ENCODE data around the gene SLC66A2. TPM values are rescaled to one million over a fixed set of nuclear protein-coding genes. Genes with fewer than 3 reads are reported as not detected.

Gene SLC66A2
- total and polyA plus RNA-seq, 10 of the 15 experiments (the other 5 are each of a cell fraction or from before 2014, with no cell fraction given): 0.69 to 42.5 (median 14.8) TPM

DNA sequence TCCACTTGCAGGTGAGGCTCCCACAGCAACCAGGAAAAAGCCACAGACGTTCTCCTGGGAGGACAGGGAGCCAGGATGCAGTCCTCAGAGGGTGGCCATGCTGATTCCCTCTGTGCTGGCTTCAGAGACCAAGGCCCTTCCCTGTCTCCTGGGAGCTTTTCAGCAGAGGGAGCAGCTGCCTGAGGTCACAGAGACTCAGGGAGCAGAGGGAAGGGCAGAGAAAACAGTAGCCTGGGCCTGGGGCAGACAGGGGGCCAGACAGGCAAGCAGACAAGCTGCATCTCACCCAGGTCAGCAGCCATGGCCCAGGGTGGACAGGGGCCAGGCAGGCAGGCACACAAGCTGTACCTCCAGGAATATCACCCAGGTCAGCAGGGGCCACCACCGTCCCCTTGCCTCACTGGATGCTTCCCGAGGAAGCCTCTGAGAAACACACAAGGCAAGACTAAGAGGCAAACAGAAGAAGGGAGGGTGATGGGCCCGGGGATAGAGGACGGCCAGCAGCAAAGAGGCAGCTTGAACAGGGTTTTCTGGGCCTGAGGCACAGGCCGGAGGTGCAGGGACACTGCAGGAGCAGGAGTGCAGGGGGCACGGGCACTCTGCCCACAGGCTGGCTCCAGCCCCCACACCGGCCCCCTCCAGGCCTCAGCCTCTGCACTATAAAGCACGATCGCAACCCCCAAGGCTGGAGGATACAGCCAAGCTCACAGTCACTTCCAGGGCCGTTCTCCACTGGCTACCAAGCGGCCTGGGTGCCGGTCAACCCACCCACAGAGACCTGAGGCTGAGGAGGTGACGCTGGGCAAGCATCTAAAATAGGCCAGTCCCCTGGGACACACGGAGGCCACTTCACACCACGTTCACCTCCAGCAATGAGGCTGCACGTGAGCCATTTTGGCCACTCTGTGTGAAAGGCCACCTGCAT, 6.1 kb downstream of the SLC66A2 start (continued):
- 0 out of 2 replicates have a peak, but pooled peaks have one; percentile 18 for TF ChIP-seq GATAD2B (conservative IDR thresholded peaks at IDR 0.05; ENCODE audit: low read depth)
- no peak for TF ChIP-seq KLF5 (IDR thresholded peaks at IDR 0.05; ENCODE audit: partially characterized antibody)
- TF ChIP-seq, protein P1, sequence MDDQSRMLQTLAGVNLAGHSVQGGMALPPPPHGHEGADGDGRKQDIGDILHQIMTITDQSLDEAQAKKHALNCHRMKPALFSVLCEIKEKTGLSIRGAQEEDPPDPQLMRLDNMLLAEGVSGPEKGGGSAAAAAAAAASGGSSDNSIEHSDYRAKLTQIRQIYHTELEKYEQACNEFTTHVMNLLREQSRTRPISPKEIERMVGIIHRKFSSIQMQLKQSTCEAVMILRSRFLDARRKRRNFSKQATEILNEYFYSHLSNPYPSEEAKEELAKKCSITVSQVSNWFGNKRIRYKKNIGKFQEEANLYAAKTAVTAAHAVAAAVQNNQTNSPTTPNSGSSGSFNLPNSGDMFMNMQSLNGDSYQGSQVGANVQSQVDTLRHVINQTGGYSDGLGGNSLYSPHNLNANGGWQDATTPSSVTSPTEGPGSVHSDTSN (IDR thresholded peaks at IDR 0.05; ENCODE audit: insufficient replicate concordance, low read depth, low read length): no peak
- no peak for TF ChIP-seq ZNF207 (IDR thresholded peaks at IDR 0.05; ENCODE audit: borderline replicate concordance)
- TF ChIP-seq, protein P2, sequence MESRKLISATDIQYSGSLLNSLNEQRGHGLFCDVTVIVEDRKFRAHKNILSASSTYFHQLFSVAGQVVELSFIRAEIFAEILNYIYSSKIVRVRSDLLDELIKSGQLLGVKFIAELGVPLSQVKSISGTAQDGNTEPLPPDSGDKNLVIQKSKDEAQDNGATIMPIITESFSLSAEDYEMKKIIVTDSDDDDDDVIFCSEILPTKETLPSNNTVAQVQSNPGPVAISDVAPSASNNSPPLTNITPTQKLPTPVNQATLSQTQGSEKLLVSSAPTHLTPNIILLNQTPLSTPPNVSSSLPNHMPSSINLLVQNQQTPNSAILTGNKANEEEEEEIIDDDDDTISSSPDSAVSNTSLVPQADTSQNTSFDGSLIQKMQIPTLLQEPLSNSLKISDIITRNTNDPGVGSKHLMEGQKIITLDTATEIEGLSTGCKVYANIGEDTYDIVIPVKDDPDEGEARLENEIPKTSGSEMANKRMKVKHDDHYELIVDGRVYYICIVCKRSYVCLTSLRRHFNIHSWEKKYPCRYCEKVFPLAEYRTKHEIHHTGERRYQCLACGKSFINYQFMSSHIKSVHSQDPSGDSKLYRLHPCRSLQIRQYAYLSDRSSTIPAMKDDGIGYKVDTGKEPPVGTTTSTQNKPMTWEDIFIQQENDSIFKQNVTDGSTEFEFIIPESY (IDR thresholded peaks at IDR 0.05): no peak
- TF ChIP-seq ZZZ3 (IDR thresholded peaks at IDR 0.05; ENCODE audit: control insufficient read depth, insufficient read length, low read depth): no peak
- peak; percentile 95 to 96 for TF ChIP-seq BHLHE40 (IDR thresholded peaks at IDR 0.05; ENCODE audit: borderline replicate concordance in 1 of 2, low read depth in 2 of 2, low read length in 1 of 2)
- TF ChIP-seq NR2F1 (conservative IDR thresholded peaks at IDR 0.05): 0 out of 2 replicates have a peak, but pooled peaks have one; percentile 32
- peak; percentile 33; the same call in 1 of the 2 replicates for TF ChIP-seq MEF2A (IDR thresholded peaks at IDR 0.05; ENCODE audit: insufficient read depth, low read depth, low read length)
- TF ChIP-seq BRCA1 (IDR thresholded peaks at IDR 0.05; ENCODE audit: low read depth, low read length): no peak
- TF ChIP-seq, protein P3, sequence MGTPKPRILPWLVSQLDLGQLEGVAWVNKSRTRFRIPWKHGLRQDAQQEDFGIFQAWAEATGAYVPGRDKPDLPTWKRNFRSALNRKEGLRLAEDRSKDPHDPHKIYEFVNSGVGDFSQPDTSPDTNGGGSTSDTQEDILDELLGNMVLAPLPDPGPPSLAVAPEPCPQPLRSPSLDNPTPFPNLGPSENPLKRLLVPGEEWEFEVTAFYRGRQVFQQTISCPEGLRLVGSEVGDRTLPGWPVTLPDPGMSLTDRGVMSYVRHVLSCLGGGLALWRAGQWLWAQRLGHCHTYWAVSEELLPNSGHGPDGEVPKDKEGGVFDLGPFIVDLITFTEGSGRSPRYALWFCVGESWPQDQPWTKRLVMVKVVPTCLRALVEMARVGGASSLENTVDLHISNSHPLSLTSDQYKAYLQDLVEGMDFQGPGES (IDR thresholded peaks at IDR 0.05): no peak
- no peak for TF ChIP-seq TAF1 (IDR thresholded peaks at IDR 0.05; ENCODE audit: borderline replicate concordance, low read depth, low read length)
- TF ChIP-seq, protein P4, sequence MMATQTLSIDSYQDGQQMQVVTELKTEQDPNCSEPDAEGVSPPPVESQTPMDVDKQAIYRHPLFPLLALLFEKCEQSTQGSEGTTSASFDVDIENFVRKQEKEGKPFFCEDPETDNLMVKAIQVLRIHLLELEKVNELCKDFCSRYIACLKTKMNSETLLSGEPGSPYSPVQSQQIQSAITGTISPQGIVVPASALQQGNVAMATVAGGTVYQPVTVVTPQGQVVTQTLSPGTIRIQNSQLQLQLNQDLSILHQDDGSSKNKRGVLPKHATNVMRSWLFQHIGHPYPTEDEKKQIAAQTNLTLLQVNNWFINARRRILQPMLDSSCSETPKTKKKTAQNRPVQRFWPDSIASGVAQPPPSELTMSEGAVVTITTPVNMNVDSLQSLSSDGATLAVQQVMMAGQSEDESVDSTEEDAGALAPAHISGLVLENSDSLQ (IDR thresholded peaks at IDR 0.05): no peak
- no peak; the same call in 1 of the 2 replicates for TF ChIP-seq POLR2A (IDR thresholded peaks at IDR 0.05; ENCODE audit: low read depth, low read length)
- no peak for TF ChIP-seq RB1 (IDR thresholded peaks at IDR 0.05; ENCODE audit: borderline replicate concordance)
- no peak for TF ChIP-seq TARDBP (IDR thresholded peaks at IDR 0.05; ENCODE audit: borderline replicate concordance)
- TF ChIP-seq, protein P5, sequence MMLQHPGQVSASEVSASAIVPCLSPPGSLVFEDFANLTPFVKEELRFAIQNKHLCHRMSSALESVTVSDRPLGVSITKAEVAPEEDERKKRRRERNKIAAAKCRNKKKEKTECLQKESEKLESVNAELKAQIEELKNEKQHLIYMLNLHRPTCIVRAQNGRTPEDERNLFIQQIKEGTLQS (IDR thresholded peaks at IDR 0.05; ENCODE audit: borderline replicate concordance, extremely low read depth, low read depth, low read length): no peak
- TF ChIP-seq, protein P6, sequence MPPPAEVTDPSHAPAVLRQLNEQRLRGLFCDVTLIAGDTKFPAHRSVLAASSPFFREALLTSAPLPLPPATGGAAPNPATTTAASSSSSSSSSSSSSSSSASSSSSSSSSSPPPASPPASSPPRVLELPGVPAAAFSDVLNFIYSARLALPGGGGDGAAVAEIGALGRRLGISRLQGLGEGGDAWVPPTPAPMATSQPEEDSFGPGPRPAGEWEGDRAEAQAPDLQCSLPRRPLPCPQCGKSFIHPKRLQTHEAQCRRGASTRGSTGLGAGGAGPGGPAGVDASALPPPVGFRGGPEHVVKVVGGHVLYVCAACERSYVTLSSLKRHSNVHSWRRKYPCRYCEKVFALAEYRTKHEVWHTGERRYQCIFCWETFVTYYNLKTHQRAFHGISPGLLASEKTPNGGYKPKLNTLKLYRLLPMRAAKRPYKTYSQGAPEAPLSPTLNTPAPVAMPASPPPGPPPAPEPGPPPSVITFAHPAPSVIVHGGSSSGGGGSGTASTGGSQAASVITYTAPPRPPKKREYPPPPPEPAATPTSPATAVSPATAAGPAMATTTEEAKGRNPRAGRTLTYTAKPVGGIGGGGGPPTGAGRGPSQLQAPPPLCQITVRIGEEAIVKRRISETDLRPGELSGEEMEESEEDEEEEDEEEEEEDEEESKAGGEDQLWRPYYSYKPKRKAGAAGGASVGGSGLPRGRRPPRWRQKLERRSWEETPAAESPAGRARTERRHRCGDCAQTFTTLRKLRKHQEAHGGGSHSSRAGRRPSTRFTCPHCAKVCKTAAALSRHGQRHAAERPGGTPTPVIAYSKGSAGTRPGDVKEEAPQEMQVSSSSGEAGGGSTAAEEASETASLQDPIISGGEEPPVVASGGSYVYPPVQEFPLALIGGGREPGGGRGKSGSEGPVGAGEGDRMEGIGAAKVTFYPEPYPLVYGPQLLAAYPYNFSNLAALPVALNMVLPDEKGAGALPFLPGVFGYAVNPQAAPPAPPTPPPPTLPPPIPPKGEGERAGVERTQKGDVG (CRISPR knock-in tag; IDR thresholded peaks at IDR 0.05): no peak

All from GM12878 (cell line).